ENCODE data around the gene AGAP6. TPM values are rescaled to one million over a fixed set of nuclear protein-coding genes. Genes with fewer than 3 reads are reported as not detected.
"Not testable (repeated sequence)": the region's sequence is repeated elsewhere in the genome, so short reads cannot be mapped to it uniquely, and the experiment has no call there.

AGAP6 gene
- total RNA-seq, 1 experiment from 2014 or later = 2.9 TPM

- not testable (repeated sequence) for DNase-seq (ENCODE audit: low read depth)
These were observed 36.6 kb downstream of the AGAP6 start for GRCh38 chr10:50024716-50025383.

DNA sequence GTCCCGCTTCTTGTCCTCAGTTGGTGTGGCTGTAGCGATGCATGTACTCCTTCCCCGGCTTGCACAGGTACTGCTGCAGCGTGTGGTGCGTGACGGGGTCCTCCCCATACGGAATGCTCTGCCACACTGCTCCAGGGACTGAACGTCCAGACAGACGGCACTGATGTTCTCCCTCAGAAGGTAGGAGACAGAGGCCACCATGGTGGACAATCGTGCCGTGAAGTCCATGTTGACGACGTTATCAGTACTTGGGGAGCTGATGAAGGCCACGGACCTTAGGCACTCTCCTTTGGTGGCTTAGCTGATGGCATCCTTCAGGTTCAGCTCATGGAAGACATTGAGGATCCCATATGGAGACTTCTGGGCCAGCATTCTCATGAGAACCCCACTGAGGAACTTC, 37.4 kb downstream of the AGAP6 start:
- DNase-seq (ENCODE audit: low read depth) = no peak

DNA sequence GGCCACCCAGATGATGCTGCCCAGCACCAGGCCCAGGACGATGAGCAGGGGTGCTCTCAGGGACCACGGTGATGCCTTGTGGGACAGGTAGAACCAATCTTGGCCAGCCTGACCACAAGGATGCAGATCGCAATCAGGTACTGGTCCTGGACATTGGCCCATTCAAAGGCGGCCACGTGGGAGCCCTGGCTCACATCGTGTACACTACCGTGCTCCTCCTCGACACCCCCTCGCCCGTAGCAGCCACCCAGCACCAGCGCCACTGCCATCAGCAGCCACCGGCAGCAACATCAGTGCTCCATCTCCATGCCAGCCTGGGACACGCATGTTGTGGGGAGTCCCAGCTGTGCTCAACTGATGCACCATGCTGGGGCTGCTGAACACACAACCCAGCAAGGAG, 39.0 kb downstream of the AGAP6 start:
- DNase-seq (ENCODE audit: low read depth) = no peak

GRCh38 chr10:50033481-50033880, 45.3 kb downstream of the AGAP6 start:
- DNase-seq (ENCODE audit: low read depth) = no peak

DNA sequence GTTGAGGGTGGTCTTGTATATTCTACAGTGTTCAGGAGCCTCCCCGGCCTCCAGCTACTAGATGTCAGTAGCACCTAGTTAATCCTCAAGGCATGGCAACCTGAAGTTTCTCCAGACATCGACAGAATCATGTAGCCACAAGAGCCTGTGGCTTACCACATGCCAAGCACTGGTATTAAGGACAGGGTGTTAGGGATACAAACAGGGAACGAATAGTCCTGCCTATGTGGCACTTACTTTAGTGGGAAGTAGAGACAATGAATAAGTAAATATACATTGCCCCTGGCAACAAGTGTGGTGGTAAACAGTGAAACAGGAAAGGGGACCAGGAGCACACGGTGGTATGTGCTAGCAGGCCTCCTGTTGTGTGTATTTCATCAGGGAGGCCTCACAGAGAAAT, 47.1 kb downstream of the AGAP6 start:
- not testable (repeated sequence) for DNase-seq (ENCODE audit: low read depth)

- DNase-seq (ENCODE audit: low read depth) = no peak
These were observed 56.9 kb downstream of the AGAP6 start for GRCh38 chr10:50044941-50045664.

- not testable (repeated sequence) for DNase-seq (ENCODE audit: low read depth)
These were observed 58.3 kb downstream of the AGAP6 start for GRCh38 chr10:50046457-50046856.

- not testable (repeated sequence) for DNase-seq (ENCODE audit: low read depth)
These were observed 59.4 kb downstream of the AGAP6 start for GRCh38 chr10:50047594-50047993.

GRCh38 chr10:50051995-50052660, 63.9 kb downstream of the AGAP6 start:
- peak; percentile 62 for DNase-seq (ENCODE audit: low read depth)

GRCh38 chr10:50052778-50053376, 64.7 kb downstream of the AGAP6 start:
- not testable (repeated sequence) for DNase-seq (ENCODE audit: low read depth)

DNA sequence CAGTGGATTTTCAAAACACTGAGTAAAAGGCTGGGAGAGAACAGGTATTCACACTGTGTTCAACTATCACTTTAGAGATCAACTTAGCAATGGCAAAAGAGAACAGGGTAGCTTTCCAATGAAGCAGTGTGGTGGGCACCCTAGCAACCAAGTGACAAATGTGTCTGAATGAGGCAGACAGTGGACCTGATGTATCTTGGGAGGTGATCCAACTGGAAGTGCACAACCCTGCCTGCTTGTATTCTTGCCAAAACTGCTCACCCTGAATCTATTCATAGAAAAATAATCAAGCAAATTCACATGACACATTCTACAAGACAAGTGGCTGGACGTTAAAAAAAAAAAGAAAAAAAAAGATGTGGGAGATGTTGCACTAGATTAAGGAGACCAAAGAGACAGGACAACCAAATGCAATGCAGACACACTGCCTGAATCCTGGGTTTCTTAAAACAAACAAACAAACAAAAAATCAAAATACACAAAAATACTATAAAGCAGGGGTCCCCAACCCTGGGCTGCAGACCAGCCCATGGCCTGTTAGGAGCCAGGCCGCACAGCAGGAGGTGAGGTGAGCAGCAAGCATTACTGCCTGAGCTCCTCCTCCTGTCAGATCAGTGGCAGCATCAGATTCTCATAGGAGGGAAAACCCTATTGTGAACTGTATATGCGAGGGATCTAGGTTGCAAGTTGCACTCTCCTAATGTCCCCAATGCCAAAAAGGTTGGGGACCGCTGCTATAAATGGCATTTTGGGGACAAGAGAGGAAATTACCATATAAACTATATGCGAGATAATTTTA, 67.5 kb downstream of the AGAP6 start:
- DNase-seq (ENCODE audit: low read depth) = not testable (repeated sequence)

DNA sequence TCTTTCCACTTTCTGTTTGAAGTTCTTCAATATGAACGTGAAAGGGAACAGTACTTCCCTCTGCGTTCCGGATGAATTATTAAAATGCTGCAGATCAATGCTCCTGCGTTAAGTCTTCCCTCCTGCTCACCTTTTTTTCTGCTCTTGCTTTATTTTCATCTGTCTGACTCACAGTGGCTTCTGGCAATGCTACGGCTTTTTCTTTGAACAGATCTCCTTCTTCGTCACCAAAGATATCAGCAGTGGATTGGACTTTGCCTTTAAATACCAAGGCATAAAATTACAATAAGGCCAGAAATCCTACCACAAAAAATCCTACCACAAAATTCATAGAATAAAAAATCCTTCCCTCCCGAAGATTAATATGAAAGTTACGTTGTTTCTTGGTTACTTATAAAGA, 68.4 kb downstream of the AGAP6 start:
- not testable (repeated sequence) for DNase-seq (ENCODE audit: low read depth)

- not testable (repeated sequence) for DNase-seq (ENCODE audit: low read depth)
These were observed 70.5 kb downstream of the AGAP6 start for GRCh38 chr10:50058727-50059126.

- peak; percentile 11 for DNase-seq (ENCODE audit: low read depth)
These were observed 71.7 kb downstream of the AGAP6 start for GRCh38 chr10:50059946-50060345.

Other genes starting within 250 kb of the AGAP6 start
- gene OGDHL, start 226.1 kb upstream of the AGAP6 start, total RNA-seq (2014; rRNA removed; shearing (Covaris generic)) = 1.5 and 3.4 TPM in 2 replicates
- 18.0 and 22.6 TPM in 2 replicates for gene PARG, start 46.4 kb upstream of the AGAP6 start, total RNA-seq (2014; rRNA removed; shearing (Covaris generic))
- gene TIMM23B, start 46.4 kb upstream of the AGAP6 start, total RNA-seq (2014; rRNA removed; shearing (Covaris generic)) = 5.8 and 7.6 TPM in 2 replicates
- gene WASHC2A, start 79.5 kb downstream of the AGAP6 start, total RNA-seq (2014; rRNA removed; shearing (Covaris generic)) = 18.6 and 21.0 TPM in 2 replicates

Data from Daoy (cell line).